Esophagus mucosa (tissue), 1 donor: Measurements from ENCODE around the gene UGT1A7. TPM values are rescaled to one million over a fixed set of nuclear protein-coding genes. Genes with fewer than 3 reads are reported as not detected.

ENCODE experiments used
- ATAC-seq: fragments of 200-7000 bp; cut with Tn5 transposase; one replicate; pipeline ENCODE4 v1.9.1; 2020
- total RNA-seq: library from RNA; stranded (reverse); gene quantifications from one replicate; pipeline ENCODE4 v1.2.4, GENCODE V29; 2023
- donor health status: DM: yes; HTN: yes; CAD: no.

UGT1A7 gene
- total RNA-seq, 1 donor from 2014 or later: 13.9 TPM

DNA sequence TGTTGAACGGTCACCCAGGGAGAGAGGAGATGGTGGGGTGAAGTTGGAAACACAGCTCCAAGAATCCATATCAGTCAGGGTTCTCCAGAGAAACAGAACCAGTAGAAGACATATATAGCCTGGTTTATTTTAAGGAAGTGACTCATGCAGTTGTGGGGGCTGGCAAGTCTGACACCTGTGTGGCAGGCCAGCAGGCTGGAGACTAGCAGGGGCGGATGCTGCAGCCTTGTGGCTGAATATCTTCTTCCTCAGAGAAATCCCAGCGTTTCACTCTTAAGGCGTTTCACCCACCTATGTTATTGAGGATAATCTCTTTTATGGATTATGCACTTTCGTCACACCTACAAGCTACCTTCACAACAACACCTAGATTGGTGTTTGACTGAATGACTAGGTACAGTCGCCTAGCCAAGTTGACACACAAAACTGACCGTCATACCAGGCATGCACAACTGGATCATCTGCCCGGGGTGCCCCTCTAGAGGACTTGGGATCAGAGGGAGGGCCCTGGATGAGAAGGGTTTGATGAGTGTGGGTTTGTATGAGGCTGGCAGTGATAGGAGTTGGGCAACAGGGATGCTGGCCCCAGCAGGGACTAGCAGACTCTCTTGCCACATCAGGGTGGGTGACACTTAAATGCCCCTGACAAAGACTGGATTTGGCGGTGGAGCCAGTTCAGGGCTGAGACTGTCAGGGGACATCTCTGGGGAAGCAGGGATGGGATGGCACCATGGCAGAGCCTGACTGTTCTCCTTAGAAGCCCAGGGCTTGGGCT is 119.8 kb downstream of the UGT1A7 start:
- ATAC-seq: no peak

DNA sequence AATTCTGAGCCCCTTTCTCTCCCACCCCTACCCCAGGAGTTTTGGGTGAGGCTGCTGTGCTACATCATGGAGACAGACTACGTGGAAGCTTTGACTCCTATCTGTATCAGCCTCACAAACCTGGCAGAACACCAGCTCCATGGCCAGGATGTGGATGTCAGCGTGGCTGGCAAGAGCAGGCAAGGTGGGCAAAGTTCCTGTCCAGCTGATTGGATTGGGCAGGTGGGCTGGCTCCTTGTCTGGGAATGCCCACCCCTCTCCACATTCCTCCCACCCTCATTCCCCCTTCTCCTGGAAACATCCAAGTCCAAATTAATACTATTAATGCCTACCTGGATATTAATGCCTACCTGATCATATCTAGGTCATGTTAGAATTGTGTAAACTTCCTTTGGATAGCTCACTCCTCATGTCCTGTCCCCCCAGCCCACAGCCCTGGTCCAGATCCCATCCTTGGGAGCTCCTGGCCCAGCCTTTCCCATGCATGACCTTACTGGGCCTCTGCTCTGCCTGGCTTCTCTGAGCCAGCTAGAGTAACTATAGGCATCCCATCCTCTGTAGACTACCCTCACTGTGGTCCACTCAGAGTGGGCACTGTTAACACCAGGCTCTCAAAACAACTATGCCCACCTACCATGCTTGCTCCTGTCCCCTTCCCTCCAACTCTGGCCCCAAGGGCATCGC is 120.6 kb downstream of the UGT1A7 start:
- ATAC-seq: no peak

DNA sequence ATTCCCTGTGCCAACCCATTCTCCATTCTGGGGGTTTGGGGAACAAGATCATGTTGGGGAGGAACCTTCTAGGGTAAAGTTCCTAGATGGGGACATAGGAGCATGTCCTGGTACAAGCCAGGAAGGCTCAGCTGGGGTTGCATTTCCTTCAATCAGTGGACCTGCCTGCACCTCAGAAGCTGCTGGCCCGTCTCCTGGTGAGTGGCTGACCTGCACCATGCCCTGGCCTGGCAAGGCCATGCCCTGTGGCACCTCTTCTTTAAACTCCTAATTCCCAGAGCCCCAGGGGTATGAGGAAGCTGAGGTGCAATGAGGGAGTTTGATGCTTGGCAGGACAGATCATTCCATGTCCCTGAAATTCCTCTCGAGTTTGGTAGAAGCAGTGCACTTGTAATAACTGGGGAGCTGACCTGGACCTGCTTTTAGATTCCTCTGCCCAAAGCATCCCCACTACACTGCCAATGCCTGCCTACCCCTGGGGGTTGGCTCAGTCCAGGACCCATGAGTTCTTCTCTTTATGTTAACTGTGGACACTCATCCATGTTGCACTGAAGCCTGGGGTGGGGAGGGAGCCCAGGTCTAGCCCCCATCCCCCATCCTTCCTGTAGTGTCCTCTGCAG is 121.7 kb downstream of the UGT1A7 start:
- no peak for ATAC-seq

DNA sequence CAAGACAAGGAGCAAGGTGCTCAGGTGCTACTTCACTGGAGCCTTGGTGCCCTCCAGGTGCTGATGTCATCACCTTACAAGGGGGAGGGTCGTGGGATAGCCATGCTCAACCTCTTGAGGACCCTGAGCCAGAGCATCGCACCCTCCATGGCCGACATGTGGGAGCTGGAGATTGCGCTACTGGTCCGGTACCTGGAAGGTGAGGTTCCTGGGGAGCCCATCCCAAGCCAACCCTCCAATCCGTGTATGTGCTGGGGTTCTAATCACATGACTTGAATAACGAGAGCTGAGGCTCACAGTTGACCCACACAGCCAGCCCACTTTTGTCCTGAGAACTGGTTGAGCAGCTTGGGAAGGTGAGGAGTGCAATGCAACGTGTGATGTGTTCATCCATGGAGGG is 122.3 kb downstream of the UGT1A7 start:
- no peak for ATAC-seq

DNA sequence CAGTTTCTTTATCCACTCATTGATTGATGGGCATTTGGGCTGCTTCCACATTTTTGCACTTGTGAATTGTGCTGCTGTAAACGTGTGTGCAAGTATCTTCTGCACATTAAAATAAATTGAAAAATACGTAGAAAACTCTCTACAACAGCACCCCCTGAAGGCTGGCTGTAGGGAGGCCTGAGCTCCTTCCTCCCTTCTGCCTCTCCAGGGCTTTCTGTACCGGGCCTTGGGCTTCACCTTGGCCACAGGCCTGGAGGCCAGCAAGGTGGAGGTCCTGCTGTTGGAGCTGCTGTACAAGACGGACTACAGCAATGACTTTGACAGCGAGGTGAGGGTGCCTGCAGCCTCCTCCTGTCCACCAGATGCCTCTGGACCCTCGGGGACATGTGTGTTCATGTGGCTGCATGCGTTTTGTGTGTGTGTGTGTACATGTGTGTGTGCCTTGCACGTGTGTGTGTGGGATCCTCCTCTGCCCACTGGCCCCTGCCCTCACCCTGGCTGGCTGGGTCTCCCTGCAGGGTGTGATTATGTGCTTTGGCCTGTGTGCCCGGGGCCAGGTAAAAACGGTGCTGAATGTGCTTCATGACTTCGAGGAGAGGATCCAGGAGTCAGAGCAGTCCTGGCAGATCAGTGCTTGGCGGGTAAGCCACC is 125.6 kb downstream of the UGT1A7 start:
- ATAC-seq: no peak

DNA sequence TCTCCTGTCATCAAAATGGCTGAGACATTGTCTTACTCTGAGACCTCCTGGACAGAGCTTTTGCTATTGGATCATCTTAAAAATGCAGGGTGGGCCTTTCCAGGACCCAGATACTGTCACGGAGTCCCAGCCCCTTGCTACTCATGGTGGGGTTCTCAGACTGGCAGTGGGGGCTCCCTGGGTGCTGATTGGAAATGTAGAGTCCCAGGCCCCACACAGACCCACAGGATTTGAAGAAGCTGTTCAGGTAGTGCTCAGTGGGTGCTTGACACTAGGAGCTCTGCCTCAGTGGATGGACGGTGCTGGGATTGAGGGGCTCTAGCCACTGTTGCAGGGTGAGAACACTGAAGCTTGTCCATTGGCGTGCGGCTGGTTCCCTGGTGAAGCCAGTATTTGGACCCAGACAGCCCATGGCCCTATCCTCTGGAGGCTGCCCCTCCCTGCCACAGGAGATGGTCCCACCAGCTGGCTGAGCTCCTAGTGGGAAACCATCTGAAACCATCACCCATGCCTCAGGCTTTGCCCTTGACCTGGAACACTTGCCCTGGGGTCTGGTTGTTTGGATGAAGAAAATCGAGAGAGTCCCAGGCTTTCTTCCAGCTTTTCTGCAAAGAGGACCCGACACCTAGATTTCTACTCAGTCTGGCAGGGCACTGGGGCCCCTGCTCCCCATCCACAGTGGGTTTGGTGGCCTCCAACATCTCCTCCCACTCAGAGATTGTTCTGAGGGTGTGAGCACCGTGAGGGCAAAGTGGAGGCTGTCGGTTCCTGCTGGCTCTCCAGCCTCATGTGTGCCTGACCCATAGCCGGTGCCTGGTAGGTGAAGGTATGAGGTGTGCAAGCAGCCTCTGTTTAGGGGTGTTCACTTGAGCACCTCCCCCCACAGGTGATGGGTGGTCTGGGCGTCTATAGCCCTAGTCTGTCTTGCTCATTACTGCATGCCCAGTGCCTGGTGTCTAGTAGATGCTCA is 126.5 kb downstream of the UGT1A7 start:
- ATAC-seq: no peak

DNA sequence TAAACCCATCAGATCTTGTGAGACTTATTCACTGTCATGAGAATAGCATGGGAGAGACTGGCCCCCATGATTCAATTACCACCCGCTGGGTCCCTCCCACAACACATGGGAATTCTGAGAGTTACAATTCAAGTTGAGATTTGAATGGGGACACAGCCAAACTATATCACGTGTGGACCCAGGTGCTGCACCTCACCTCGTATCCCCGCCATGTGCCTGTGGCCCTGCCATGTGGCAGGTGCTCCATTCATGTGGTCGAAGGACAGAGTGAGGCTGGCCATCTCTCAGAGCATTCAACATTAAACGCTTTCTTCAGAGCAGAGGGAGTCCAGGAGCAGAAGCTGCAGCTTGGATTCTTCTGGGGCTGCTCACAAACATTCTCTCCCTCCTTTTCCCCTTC is 128.7 kb downstream of the UGT1A7 start:
- ATAC-seq: no peak

DNA sequence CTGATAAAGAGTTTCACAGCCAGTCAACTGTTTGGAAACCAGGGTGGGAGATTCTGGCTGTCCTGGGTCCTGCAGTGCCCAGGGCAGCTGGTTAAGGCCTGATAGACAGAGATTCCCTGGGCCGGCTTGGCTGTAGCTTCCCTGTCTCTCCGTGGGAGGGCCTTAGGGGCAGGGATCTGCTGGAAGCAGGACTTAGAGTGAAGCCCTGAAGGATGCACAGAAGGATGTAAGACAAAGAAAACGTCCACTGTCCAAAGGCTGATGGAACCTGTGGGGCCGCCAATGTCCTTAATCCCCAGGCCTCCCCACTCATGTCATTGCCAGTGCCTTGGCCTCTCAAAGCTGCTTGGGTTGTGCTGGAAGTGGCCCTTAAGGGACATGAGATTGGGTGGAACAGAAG is 129.4 kb downstream of the UGT1A7 start:
- no peak for ATAC-seq

DNA sequence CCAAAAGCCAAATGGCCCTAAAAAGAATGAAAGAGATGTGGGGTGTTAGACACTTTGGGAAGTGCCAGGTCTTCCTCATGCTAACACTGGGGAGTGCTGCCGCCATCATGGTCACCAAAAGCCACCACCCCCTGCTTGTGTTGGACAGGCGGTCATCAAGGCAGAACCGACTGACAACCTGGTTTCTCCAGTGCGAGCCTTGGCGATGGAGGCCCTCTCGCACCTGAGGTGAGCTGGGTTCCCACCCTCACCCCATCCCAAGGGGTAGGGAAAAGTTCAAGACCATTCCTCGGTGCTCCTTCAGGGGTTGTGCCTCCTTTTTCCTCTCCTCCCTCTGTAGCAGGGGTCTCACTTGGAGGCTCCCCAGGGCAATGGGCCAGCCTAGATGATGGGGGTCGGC is 130.0 kb downstream of the UGT1A7 start:
- ATAC-seq: no peak

DNA sequence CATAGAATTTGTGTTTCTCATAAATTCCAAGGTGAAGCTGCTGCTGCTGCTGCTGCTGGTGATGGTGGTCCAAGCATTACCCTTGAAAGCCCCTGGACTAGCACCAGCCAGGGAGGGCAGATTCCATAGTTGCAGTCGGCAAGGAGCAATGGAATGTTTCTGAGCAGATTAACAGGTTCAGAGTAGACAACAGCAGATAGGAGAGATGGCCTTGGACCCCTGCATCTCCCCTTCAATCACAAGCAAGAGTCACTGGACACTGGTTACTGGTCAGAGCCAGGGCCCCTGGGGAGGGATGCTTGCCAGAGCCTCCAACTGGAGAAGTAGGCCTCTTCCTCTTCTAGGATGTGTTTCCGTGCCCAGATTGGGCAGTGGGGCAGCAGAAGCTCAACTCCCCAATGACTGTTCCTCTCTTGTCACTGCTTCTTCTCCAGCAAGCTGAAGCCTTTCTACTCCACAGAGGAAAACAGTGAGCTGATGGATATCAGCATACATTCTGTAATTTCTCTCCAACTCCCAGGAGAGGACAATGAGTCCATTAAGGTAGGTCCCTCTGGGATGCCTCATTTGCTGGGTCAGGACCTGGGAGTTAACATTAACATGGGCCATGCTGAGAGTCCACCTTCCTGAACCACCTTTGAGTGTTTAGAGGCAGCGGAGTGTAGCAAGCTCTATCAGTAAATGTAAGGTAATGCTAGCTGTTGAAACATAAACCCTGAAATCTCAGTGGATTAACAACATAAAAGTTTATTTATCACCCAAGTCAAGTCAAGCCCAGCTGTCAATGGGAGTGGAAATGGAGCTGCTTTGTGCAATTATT is 131.7 kb downstream of the UGT1A7 start:
- ATAC-seq: no peak

DNA sequence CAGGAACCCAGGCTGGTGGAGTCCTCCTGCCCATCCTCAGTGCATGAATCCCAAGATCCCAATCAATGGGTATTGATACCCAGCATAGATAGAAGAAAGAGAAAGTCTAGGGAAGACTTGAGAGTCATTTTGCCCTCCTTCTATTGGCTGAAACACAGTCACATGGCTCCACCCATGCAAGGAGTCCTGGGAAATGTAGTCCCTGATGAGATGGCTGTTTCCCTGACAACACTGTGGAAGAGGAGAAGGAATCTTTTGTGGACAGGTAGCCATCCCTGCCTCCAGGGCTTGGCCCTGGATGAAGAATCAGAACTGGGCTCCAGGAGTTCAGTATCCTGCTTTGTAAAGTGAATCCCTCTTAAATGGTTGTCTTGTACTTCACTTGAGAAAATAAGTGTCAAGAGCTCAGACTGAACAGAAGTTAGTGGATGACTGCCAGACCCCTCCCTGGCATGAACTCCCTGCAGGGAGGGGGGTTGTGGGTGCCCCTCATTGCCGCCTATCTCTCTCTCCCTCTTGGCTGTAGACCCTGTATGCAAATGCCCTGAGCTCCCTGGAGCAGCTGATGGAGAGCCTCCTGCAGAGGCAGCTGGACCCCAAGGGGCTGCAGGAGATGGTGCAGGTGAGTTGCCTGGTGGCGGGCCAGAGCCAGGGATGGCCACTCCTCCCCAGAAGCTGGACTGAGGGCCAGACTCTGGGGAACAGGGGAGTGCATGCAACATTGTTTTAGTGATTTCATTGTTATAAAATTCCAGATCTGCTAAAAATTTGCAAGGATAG is 132.5 kb downstream of the UGT1A7 start:
- ATAC-seq: no peak

DNA sequence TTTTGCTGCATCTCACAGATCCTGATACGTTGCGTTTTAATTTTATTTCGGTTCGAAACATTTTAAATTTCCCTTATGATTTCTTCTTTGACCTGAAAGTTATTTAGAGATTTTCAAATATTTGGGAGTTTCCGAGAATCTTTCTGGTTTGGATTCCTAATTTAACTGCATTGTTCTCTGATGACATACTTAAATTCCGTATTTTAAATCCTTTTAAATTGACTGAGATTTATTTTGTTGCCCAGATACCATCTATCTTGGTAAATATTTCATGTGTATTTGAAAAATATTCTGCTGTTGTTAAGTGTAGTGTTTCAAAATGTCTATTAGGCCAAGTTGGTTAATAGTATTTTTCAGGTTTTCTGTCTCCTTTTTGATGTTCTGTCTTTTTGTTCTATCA is 134.2 kb downstream of the UGT1A7 start:
- no peak for ATAC-seq

DNA sequence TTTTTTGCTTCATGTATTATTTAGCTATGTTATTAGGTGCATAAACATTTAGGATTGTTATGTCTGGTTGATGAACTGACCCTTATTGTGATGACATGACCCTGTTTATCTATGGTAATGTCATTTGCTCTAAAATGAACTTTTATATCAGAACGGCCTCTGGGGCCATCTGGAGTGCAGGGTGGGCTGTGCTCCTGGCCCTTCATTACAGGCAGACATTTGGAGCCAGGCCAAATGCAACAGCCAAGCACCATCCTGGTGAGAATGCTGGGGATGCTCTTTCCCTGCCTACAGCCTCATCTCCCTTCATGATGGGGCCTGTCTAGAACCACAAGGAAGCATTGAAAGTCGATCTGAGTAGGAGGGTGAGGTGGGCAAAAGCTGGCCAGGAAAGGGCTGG is 134.6 kb downstream of the UGT1A7 start:
- ATAC-seq: no peak

DNA sequence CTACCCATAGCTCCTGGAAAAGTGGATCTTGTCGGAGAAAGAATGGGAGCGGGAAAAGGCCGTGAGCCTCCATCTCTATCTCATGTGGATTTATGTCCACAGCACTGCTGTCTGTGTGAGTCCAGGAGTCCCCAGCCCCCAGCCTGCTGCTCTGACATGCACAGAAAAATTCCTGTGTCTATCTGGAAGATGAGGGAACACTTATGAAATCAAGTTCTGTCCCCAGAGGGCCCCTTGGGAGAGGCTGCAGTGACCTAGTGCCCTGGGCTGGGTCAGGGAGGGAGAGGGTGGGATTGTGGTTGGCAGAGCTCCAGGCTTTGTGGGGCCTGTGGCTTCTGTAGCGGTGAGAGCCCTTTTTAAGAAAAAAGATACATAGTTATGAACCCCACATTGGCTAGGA is 135.1 kb downstream of the UGT1A7 start:
- no peak for ATAC-seq

DNA sequence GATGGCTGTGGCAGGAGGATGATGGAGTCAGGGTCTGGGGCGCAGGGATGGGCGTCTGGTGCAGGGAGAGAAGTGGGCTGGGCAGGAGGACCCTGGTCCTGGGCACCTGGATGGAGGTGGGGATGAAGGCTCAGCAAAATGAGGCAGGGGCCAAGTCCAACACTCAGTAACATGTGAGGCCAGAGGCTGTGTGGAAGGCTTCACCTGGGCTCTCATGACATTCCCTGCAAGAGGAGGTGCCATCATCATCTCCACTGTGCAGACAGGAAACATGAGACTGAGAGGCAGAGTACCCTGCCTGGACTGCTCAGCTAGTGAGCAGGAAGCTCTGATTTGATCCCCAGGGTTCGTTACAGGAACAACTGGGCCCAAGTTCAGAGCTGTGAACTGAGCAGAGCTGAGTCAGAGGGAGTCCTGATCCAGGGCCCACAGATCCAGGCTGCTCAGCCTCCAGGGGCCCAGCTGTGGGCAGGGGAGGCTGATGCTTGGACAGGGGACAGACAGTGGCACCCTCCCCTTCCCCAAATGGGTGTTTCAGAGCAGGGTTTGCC is 135.7 kb downstream of the UGT1A7 start:
- no peak for ATAC-seq

DNA sequence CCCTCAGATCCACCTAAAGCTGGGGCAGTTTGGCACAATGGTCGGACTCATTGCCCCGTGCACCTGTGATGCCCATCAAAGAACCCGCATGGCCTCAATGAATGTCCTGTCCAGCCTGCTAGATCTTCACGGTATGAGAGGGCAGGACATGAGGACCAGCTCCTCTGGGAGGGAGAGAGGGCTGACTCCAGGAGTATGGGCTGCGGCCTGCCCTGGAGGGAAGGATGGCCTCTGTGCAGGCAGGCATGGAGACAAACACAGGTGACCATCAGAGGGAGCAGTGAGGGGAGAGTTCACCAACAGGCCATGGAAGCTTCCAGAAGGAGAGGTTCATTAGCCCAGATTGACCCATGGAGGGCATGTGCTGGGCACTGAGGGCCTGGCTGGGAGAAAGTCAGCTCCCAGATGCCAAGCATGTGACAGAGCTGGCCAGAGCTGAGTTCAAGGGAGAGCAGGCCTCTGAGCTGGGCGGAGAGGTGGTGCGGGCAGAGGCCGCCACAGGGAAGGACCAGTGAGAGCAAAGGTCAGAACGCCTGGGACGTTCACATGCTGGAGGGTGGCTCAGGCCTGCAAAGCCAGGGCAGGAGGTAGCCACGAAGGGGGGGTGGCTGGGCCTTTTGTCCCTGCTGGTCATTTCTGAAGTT is 136.4 kb downstream of the UGT1A7 start:
- no peak for ATAC-seq

DNA sequence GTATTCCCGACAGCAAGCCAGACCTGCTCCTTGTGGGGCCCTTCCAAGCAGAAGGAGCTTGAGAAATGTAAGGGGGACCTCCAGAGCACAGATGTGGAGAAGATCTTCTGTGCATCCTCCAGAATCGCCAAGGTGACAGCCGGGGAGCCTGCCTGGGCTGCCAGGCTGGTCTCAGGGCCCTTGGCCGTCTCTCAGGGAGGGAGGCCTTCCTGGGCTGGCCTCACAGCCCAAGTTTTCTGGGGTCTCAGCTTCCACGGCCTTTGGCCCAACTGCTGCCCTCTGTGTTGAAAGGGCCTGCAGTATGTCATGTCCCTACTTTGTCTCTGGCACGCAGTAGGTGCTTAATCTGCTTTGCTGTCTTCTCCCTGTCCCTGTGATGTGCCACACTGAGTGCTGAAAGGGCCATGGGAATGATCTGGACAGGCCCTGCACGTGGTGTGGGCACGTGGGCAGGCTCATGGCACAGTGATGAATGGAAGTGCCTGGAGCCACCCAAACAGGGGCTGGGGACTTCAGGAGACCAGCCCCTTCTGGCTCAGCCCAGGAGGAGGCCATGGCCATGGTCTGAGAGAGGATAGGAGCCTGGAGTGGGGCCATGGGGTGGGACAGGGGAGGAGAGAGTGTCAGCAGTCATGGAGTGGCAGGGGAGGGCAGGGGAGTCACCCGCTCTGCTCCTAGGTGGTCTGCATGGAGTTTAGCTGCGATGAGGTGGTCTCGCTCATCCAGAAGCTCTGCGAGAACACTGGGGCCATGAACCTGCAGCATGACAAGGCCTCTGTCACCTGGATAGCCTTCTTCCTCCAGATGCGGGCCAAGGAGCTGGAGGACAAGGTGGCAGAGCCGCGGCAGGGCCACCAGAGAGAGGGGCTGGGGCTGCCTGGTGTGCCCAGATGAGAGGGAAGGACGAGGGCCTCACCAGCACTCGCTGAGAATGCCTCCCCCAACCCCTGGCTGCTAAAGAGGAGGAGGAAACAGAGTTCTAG is 137.2 kb downstream of the UGT1A7 start:
- no peak for ATAC-seq
